ENCODE data around the gene BRPF1. TPM values are rescaled to one million over a fixed set of nuclear protein-coding genes. Genes with fewer than 3 reads are reported as not detected.

BRPF1 gene
- total and polyA plus RNA-seq, 2 experiments from 2014 or later = 8.0 to 24.7 TPM

DNA sequence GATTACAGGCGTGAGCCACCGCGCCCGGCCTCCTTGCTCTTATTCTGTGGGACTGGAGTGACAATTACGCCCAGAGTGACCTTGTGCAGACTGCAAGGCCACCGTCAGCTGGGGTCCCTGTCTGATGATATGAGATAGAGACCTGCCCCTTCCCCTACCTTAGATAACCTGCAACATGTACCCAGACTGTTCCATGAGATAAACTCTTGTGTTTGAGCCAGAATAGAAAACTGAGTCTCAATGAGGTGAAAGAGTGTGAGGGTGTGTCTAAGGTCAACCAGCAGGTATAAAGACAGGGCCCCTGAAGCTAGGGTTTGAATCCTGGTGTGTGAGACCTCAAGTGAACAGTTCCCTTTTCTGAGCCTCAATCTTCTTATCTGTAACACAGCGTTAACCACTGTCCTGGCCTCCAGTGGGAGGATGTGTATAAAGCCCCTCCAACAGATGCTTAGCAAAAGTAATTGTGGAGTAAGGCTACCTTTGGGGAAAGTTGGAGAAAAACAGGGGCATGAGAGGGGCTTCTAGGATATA, 54.7 kb downstream of the BRPF1 start (continued):
- TF ChIP-seq, protein P1, sequence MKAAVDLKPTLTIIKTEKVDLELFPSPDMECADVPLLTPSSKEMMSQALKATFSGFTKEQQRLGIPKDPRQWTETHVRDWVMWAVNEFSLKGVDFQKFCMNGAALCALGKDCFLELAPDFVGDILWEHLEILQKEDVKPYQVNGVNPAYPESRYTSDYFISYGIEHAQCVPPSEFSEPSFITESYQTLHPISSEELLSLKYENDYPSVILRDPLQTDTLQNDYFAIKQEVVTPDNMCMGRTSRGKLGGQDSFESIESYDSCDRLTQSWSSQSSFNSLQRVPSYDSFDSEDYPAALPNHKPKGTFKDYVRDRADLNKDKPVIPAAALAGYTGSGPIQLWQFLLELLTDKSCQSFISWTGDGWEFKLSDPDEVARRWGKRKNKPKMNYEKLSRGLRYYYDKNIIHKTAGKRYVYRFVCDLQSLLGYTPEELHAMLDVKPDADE (IDR thresholded peaks at IDR 0.05) = no peak
- TF ChIP-seq ZNF114 (CRISPR knock-in tag; IDR thresholded peaks at IDR 0.05) = no peak

DNA sequence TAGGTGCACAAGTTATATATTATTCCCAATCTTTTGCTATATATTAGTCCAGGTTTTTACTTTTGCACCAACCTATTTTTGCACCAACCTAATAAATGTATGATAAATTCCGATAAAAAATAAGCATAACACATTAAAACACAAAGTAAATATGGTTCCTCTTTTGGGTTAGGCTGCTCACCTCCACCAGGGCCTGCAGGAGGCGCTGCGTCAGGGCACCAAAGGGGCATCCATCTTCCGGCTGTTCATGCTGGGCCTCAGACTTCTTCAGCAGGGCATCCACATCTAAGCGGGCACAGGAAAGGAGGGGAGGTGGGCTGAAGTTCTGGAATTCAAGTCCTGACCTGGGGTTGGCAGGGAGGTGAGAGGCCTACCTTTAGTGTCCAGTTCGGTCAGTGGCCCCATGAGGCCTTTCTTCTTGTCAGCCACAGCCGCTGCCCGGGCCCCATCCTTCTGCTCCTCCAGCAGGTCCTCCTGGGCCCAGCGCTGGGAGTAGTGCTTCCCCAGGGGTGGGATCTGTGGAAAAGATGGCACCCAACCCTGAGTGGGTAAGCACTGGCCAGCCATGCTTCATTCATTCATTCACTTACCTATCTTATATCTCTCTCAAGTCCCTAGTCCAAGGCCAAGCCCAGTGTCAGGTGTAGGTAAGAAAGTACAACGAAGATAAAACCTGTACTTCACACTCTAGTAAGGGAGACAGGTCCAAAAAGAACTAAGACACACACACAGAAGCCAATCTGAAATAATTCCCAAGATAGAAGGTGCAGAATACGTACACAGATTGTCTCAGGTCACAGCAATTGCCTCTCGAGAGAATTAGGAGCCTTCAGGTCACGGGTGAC, 55.5 kb downstream of the BRPF1 start:
- peaks cover 74% of the 10 kb centered on the region for H3K36me3 Mint-ChIP-seq (ENCODE audit: low read depth)
- no peak overlapping the region for H2AFZ ChIP-seq
- H3K79me2 ChIP-seq (replicated peaks; ENCODE audit: insufficient read depth) = no peaks in the 10 kb centered on the region
- TF ChIP-seq, protein P2, sequence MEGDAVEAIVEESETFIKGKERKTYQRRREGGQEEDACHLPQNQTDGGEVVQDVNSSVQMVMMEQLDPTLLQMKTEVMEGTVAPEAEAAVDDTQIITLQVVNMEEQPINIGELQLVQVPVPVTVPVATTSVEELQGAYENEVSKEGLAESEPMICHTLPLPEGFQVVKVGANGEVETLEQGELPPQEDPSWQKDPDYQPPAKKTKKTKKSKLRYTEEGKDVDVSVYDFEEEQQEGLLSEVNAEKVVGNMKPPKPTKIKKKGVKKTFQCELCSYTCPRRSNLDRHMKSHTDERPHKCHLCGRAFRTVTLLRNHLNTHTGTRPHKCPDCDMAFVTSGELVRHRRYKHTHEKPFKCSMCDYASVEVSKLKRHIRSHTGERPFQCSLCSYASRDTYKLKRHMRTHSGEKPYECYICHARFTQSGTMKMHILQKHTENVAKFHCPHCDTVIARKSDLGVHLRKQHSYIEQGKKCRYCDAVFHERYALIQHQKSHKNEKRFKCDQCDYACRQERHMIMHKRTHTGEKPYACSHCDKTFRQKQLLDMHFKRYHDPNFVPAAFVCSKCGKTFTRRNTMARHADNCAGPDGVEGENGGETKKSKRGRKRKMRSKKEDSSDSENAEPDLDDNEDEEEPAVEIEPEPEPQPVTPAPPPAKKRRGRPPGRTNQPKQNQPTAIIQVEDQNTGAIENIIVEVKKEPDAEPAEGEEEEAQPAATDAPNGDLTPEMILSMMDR (conservative IDR thresholded peaks at IDR 0.05; ENCODE audit: low read depth in 2 of 2) = peak; percentile 74 to 88
- no peak for TF ChIP-seq JUNB (IDR thresholded peaks at IDR 0.05; ENCODE audit: unreplicated experiment)
- peaks cover 3% of the 10 kb centered on the region for H3K27me3 Mint-ChIP-seq (ENCODE audit: insufficient read depth, low read depth, poor library complexity)
- H3K4me3 ChIP-seq = no peak overlapping the region
- peak; percentile 63 for ATAC-seq
- no peak overlapping the region for H3K4me3 Mint-ChIP-seq
- no peaks in the 10 kb centered on the region; the same call in 1 of the 2 replicates for H3K4me1 ChIP-seq (ENCODE audit: insufficient read depth)
- H3K27ac Mint-ChIP-seq = no peak overlapping the region
- H3K9me2 ChIP-seq (ENCODE audit: insufficient read depth) = no peaks in the 10 kb centered on the region
- 0 out of 2 replicates have a peak overlapping the region, but pooled peaks have one; percentile 45 for H3K27ac ChIP-seq (ENCODE audit: low read depth)
- no peak overlapping the region for H3K4me2 ChIP-seq
- H3K4me1 Mint-ChIP-seq = peaks cover 4% of the 10 kb centered on the region
- no peaks in the 10 kb centered on the region for H3K27me3 ChIP-seq (ENCODE audit: insufficient read depth)
- H4K20me1 ChIP-seq (replicated peaks; ENCODE audit: insufficient read depth) = no peaks in the 10 kb centered on the region
- peak; percentile 41 for DNase-seq (ENCODE audit: low spot score)
- H3F3A ChIP-seq (replicated peaks; ENCODE audit: low read depth) = 0 out of 2 replicates have a peak, but pooled peaks cover 8% of the 10 kb centered on the region
- peaks cover 10% of the 10 kb centered on the region; the same call in 1 of the 2 replicates for H3K36me3 ChIP-seq (ENCODE audit: insufficient read depth)
- no peaks in the 10 kb centered on the region for H3K9me3 Mint-ChIP-seq

DNA sequence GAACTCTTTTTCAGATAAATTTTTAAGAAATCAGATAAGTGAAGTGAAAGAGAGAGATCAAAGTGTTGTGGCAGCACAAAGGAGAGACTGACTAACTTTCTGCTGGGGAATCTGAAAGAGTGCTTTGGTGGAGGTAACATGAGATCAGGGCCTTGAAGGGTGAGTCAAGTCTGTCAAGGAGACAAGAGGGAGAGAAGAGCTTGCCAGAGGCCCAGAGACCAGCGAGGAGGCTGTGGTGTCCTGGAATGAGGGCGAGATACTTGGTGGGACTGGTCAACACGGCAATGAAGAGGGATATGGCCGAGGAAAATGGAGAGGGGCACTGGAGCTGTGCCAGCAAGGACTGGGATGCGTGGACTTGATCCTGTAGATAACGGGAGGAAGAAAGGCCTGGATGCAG, 56.2 kb downstream of the BRPF1 start:
- no peaks in the 10 kb centered on the region for H3K9me3 Mint-ChIP-seq
- Histone ChIP-seq H2AFZ (no peak overlapping the region), H3K79me2 (replicated peaks; ENCODE audit: insufficient read depth) (no peaks in the 10 kb centered on the region), H4K20me1 (replicated peaks; ENCODE audit: insufficient read depth) (no peaks in the 10 kb centered on the region), H3K4me1 (ENCODE audit: insufficient read depth) (no peaks in the 10 kb centered on the region; the same call in 1 of the 2 replicates), H3K27ac (ENCODE audit: low read depth) (0 out of 2 replicates have a peak overlapping the region, but pooled peaks have one; percentile 45), H3K4me2 (no peak overlapping the region), H3K36me3 (ENCODE audit: insufficient read depth) (peaks cover 10% of the 10 kb centered on the region; the same call in 1 of the 2 replicates), H3F3A (replicated peaks; ENCODE audit: low read depth) (0 out of 2 replicates have a peak, but pooled peaks cover 8% of the 10 kb centered on the region), H3K27me3 (ENCODE audit: insufficient read depth) (no peaks in the 10 kb centered on the region), H3K9me2 (ENCODE audit: insufficient read depth) (no peaks in the 10 kb centered on the region), H3K4me3 (no peak overlapping the region)
- H3K27me3 Mint-ChIP-seq (ENCODE audit: insufficient read depth, low read depth, poor library complexity) = peaks cover 5% of the 10 kb centered on the region
- no peak for TF ChIP-seq NANOG (IDR thresholded peaks at IDR 0.05; ENCODE audit: borderline replicate concordance)
- TF ChIP-seq, protein P1 (IDR thresholded peaks at IDR 0.05) = no peak
- TF ChIP-seq EZH2phosphoT487 (IDR thresholded peaks at IDR 0.05; ENCODE audit: unreplicated experiment) = no peak
- TF ChIP-seq, protein P3, sequence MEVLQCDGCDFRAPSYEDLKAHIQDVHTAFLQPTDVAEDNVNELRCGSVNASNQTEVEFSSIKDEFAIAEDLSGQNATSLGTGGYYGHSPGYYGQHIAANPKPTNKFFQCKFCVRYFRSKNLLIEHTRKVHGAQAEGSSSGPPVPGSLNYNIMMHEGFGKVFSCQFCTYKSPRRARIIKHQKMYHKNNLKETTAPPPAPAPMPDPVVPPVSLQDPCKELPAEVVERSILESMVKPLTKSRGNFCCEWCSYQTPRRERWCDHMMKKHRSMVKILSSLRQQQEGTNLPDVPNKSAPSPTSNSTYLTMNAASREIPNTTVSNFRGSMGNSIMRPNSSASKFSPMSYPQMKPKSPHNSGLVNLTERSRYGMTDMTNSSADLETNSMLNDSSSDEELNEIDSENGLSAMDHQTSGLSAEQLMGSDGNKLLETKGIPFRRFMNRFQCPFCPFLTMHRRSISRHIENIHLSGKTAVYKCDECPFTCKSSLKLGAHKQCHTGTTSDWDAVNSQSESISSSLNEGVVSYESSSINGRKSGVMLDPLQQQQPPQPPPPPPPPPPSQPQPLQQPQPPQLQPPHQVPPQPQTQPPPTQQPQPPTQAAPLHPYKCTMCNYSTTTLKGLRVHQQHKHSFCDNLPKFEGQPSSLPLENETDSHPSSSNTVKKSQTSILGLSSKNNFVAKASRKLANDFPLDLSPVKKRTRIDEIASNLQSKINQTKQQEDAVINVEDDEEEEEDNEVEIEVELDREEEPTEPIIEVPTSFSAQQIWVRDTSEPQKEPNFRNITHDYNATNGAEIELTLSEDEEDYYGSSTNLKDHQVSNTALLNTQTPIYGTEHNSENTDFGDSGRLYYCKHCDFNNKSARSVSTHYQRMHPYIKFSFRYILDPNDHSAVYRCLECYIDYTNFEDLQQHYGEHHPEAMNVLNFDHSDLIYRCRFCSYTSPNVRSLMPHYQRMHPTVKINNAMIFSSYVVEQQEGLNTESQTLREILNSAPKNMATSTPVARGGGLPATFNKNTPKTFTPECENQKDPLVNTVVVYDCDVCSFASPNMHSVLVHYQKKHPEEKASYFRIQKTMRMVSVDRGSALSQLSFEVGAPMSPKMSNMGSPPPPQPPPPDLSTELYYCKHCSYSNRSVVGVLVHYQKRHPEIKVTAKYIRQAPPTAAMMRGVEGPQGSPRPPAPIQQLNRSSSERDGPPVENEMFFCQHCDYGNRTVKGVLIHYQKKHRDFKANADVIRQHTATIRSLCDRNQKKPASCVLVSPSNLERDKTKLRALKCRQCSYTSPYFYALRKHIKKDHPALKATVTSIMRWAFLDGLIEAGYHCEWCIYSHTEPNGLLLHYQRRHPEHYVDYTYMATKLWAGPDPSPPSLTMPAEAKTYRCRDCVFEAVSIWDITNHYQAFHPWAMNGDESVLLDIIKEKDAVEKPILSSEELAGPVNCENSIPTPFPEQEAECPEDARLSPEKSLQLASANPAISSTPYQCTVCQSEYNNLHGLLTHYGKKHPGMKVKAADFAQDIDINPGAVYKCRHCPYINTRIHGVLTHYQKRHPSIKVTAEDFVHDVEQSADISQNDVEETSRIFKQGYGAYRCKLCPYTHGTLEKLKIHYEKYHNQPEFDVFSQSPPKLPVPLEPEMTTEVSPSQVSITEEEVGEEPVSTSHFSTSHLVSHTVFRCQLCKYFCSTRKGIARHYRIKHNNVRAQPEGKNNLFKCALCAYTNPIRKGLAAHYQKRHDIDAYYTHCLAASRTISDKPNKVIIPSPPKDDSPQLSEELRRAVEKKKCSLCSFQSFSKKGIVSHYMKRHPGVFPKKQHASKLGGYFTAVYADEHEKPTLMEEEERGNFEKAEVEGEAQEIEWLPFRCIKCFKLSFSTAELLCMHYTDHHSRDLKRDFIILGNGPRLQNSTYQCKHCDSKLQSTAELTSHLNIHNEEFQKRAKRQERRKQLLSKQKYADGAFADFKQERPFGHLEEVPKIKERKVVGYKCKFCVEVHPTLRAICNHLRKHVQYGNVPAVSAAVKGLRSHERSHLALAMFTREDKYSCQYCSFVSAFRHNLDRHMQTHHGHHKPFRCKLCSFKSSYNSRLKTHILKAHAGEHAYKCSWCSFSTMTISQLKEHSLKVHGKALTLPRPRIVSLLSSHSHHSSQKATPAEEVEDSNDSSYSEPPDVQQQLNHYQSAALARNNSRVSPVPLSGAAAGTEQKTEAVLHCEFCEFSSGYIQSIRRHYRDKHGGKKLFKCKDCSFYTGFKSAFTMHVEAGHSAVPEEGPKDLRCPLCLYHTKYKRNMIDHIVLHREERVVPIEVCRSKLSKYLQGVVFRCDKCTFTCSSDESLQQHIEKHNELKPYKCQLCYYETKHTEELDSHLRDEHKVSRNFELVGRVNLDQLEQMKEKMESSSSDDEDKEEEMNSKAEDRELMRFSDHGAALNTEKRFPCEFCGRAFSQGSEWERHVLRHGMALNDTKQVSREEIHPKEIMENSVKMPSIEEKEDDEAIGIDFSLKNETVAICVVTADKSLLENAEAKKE (CRISPR knock-in tag; IDR thresholded peaks at IDR 0.05) = no peak
- no peak overlapping the region for H3K27ac Mint-ChIP-seq
- H3K4me3 Mint-ChIP-seq = no peak overlapping the region; the same call in 2 of the 3 replicates
- peaks cover 4% of the 10 kb centered on the region for H3K4me1 Mint-ChIP-seq
- DNase-seq (ENCODE audit: low spot score) (no peak), ATAC-seq (no peak)
- peaks cover 68% of the 10 kb centered on the region for H3K36me3 Mint-ChIP-seq (ENCODE audit: low read depth)
